Left renal cortex interstitium (tissue), 4 donors: ENCODE data around the gene GPR84. TPM values are rescaled to one million over a fixed set of nuclear protein-coding genes. Genes with fewer than 3 reads are reported as not detected.

Source experiments
- DNase-seq, 4 donors: peaks; one replicate each; pipeline ENCODE4 v3.0.0-alpha.2; 2013; ENCODE audit warnings: low read depth in 4 of 4, low spot score in 2 of 4, missing footprints in 1 of 4
- polyA plus RNA-seq, 4 donors: library from polyadenylated mRNA; unstranded; fragments of 120-200 nt; gene quantifications; one replicate each; pipeline ENCODE4 v1.2.1, GENCODE V29; 2013; ENCODE audit not compliant: insufficient read length in 4 of 4

The GPR84 gene
- under 1 TPM in 3 of 4 donors, not detected in 1; 0.18 to 0.24 (median 0.24) TPM for polyA plus RNA-seq

DNA sequence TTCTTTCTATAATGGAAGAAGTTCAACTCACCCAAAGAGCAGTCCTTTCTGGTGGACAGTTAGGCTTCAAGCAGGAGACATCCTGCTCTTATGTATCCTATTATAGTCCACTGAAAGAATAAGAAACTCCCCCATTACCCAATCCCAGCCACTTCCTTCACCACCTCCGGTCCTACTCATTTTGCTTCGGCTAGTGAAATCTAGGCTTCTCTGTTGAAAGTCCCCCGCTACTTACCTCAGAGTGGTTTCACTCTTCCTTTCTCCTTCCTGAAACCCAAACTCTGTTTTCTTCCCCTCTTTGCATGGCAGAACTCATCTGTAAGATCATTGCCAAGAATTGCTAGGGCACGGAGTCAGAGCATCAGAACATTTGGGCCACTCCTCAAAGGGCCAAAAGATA is at the start of gene GPR84:
Gene GPR84, minus strand, starts transcription at position 74 of the 400 bp plus-strand sequence. CDS start 635 bp downstream, outside the sequence.
- no peak for DNase-seq

DNA sequence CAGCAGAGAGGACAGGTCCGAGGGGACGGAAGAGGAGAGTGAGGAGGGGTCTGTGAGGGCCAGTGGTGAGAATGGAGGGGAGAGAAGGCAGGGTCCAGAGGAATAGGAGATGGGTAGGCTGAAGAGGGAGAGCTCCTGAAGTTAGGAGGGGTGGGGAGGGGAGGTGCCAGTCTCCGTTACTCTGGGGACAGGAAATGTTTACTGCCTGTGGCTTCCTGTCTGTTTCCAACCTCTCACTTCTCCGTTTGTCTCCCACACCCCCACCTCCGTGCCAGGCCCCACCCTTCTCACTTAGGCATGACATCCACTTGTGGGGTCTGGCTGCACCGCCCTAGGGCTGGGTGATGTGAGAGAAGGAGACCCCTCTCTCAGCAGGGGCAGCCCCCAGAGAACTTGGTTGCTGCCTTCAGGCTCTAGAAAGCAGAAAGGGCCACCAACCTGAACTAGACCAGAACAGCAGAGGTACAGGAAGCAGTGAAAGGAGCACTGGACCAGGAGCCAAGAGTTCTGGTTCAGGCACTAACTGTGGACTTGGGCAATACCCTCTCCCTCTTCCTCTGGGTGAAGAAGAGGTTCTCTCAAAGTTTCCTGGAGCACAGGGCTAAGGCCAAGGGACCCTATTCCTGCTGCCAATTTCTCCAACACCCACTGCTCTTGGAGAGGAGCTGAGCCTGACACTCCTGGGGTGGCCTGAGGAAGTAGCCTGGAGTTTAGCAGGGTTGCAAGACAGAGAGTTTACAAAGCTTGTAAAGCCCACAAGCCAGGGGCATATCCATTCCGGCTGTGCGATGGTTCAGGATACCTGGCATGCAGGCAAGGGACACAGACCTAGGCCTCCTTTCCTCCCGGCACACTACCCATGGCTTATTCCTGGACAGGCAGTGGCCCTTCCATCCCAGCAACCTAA is 49.3 kb upstream of the GPR84 start:
- DNase-seq: no peak

DNA sequence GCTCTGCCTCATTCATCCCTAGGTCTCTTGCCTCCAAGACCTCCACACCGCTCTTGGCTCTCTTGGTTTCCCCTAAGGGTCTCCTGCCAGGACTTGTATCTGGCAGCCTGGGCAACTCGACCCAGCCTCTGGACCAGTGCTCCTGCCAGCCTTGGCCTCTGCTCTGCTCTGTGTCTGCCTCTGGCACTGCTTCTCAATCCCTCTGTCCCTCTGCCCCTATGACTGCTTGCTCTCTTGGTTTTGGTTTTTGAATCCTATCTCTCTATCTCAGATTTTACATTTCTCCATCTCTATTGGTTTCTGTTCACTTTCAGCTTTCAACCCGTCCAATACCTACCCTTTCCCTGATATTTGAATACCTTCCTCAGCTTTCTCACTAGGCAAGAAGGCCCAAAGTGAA is 48.5 kb upstream of the GPR84 start:
- no peak for DNase-seq

DNA sequence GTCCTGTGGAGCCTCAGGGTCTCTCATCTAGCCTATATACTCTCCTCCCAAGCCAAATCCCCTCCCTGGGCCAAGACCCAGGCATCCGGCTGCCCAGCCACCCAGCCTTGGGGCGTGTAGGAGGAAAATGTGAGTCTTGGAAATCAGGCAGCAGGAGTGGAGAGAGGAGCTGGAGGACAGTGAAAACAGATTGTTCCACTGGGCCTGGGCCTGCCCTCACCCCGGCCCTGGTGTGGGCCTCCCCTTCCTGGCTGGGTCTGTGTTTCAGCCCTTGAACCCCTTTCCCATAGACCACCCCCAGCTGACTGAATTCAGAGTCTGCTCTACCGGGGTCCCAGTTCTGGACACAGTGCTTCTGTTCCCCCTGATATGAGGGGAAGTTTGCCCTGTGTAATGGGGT is 48.1 kb upstream of the GPR84 start:
- no peak for DNase-seq

DNA sequence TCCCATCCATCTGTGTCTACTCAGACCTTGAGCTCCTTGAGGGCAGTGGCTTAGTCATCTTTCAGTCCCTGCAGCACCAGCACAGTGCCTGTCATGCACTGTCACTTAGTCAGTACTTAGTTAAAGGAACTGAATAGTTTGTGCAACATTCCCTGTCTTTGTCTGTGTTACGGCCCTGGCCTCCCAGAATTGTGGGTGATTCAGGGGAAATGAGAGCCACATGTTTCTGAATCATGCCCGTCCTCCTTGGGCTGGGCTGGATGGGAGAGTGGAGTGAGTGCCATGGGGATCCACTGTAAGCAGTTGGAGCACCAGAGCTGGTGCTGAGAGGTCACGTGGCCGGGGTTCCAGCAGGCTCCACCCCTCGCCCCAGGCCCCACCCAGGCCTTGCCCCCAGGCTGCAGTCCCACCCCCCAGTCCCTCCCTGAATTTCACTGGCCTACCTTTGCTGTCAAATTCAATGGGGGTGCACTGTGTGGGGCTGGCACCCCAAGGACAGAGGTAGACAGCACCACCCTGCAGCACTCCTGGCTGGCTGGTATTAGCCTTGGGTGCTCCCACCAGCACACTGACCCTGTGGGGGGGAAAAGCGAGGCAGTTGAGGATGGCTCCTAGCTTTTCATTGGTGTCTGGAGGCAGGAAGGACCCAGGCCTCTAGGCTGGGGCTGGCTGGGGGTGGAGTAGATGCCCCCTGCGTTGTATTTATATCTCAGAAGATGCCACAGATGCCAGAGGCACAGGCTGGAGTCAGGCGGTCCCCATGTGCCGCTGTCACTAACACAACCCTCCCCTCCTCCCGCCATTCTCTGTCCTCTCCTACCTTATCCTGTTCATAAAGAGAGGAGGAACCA is 47.3 kb upstream of the GPR84 start:
- DNase-seq: no peak

DNA sequence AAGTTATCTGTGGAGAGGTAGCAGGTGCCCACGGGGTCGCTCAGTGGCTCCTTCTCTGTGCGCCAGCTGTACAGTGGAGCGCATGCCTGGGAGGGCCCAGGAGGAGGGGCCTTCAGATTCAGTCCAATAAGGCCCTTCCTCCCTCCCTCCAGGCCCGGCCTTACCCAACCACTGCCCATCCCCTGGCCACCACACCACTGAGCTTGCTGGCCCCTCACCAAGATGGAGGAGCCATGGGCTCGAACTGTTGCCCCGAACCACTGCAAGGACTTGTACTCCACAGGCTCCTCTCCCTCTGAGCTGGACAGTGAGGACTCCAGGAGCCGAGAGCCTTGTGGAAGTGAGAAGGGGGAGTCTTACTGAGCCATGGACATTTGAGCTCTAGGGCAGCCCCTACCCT is 45.0 kb upstream of the GPR84 start:
- no peak for DNase-seq

DNA sequence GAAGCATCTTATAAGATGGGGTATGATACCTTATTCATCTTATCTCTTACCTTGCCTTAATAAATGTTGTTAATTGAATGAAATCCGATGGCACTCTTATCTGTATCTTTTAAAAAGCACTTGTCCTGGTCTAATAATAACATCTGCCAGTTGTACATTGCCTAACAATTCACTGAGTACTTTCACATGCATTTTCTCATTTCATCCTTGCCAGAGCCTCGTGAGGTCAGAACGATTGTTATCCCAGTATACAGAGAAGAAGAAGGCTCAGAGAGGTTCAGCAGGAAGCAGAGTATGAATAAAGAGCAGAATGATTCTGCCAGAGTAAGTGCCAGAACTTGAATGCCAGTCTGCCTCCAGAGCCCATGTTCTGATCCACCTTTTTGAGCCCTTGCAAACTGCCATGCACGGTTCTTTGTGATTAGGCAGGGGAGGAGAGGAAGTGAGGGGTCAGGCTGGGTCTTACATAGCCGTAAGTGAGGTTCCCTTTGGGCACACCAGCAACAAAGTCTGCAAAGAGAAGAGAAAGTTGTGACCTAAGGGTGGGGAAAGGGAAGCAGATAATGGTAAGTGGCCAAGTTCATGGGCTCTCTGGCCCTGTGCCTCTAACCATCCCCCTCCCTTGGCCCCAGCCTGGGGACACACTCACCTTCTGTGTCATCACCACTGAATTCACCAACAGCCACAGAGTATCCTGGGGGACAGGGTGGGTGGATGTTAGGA is 43.1 kb upstream of the GPR84 start:
- no peak for DNase-seq

DNA sequence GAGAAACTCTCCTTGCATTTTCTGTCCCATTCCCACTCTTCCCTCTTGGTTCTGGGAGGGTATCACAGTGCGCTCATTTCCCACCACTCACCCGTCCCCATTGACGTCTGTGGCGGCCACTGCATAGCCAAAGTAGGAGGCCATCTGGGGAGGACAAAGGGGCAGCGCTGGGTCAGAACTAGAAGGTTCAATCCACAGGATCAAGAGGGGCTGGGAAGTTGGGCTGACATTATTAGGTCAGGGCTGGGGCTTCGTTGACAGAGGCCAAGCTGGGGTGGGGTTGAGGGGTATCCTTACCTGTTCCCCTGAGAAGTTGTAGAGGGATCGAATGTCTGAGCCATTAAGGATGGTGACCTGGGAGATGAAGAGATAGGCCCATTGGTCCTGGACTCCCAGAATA is 41.3 kb upstream of the GPR84 start:
- DNase-seq: no peak

DNA sequence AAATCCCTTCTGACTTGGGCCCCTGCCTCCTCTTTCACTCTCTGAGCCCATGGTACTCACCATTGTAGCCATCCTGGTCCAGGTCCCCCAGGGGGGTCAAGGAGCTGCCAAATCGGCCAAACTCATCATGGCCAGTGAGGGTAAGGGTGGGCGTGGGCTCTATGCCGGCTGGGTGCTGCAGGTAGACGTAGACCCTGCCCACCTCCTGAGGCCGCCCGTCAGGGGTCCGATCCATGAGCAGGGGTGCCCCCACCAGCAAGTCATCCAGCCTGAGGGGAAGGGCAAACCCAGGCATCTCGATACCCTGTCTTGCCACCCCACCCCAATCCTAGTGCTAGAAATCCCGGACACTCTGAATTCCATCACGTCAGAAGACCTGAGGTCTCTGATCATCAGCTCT is 40.8 kb upstream of the GPR84 start:
- DNase-seq: no peak

DNA sequence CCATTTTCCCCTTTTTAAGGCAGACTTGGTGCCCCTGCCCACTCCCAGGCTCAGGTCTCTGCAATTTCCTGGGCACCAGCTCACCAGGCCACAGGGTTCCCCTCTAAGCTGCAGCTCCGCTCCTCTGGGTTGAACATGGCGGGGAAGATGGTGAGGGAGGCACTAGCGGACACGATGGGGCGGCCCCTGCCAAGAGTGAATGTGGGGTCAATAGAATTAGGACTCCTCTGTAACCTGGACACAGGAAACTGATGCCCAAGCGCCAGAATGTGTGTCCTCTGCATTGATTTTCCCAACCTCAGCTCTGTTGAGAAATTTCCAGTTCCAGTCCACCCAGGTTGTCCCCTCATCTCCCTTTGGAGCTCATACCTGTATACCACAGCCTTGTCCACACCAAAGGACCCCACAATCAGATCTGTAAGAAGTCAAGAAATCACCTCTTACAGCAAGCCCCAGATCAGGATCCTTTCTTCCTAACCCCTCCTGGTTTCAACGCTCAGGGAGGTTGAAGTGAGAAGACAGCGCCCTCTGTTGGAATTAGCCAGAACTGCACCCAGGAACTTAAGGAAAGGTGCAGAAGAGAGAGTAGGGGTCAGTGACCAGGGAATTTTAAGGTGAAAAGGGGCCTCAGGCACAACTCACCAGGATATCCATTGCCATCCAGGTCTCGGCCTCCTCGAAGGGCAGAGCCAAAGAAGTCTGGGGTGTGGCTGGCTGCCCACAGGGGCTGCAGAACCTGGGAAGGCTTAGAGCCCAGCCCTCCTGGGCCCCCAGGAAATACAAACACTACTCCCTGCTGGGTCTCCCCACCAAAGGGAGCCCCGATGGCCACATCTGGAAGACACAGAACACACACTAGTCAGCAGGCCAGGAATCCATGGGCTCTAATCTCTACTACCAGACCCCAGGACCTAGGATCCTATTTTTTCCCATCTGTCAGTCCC is 40.0 kb upstream of the GPR84 start:
- DNase-seq: peak in 1 of 4 donors; percentile 53

DNA sequence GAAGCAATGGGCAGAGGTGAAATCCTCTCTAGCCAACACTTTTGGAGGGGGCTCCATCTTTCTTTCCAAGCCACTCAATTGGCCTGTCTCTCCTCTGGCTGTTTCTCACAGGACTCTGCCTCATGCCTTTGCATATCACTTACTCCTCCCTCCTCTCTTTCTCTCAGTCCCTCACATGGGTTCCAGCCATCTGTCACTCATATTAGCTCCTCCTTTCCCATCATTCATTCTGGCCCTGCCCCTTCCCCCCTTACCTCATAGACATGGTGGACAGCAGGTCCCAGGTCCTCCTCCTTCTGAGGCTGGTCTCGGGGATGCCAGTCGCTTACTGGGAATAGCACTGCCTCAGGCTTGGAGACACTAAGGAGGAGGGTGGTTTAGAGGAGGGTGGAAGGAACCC is 36.8 kb upstream of the GPR84 start:
- DNase-seq: no peak

DNA sequence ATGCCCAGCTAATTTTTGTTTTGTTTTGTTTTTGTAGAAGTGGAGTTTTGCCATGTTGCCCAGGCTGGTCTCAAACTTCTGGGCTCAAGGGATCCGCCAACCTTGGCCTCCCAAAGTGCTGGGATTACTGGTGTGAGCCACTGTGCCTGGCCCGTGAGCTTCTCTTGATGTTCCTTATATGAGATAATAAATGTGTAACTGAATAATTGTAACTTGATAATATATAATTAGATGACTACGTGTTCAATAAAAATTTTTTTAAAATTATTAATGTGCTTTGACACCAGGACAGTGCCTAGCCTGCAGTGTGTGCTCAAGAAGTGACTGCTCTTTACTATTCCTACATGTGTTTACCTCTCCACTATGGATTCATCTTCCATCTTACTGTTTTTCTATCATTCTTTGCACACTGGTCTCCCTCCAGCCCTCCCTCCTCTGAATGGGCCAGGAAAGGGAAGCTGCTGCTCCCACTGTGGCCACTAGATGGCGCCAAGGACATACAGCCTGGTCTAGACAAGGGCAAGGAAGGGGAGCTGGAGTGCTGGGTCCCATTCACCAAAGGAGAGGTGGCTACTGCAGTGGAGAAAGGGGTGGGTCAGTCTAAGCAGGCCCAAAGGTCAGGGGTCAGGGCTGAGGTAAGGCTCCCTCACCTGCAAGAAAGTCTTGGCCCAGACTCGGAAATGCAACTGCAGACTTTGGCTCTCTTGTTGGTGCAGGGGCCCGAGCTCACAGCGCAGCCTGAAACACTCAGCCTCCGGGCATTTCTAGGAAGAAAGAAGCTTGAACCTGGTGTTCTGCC is 34.9 kb upstream of the GPR84 start:
- DNase-seq: peak in 1 of 4 donors; percentile 85

DNA sequence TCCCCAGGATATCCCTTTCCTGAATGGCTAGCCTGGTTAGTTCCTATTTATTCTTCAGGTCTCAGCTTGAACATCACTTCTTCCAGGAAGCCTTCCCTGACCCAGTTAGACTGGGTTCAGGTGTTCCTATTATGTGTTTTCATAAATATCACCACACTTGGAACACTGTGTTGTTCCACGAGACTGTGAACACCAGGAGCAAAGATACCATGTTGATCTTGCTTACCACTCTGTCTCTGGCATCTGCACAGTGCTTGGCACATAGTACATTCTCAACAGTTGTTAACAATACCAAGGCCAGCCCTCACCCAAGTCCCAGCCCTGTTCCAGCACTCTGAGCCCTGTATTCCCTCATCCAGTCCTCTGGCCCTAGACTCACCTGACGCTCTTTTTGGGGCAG is 33.9 kb upstream of the GPR84 start:
- DNase-seq: no peak

DNA sequence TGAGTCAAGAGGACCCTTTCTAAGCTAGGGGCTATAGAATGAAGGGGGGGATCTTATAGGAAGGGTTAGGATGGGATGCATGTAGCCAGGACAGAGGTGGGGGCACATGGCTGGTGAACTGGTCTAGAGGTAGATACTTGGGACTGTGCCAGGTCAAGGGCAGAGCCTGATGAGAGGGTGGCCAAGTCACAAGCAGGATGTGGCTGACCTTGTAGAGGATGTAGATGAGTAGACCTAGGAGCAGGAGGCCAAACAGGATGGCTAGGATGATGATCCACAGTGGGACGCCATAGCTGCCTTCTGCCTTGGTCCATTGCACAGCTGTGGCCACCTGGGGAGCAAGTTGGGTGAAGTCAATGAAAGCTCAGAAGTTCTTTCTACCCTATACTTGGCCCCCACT is 32.9 kb upstream of the GPR84 start:
- no peak for DNase-seq

DNA sequence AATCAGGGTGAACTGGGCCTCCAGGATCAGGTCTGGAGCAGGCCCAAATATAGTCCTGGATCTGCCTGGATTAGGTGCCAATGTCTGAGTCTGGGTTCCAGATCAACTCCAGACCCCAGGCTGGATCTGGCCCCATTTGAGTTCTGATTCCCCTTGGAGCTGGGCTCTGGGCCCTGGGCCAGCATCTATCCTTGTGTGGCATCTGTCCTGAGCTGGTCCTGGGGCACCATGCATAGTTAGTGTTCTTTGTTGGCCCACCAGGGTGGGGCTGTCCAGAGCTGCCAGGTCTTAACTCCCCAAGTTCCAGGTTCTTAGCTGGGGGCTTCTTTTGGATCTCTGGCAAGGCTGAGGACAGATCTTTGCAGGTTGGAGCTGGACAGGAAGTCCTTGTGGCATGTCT is 31.3 kb upstream of the GPR84 start:
- DNase-seq: no peak

DNA sequence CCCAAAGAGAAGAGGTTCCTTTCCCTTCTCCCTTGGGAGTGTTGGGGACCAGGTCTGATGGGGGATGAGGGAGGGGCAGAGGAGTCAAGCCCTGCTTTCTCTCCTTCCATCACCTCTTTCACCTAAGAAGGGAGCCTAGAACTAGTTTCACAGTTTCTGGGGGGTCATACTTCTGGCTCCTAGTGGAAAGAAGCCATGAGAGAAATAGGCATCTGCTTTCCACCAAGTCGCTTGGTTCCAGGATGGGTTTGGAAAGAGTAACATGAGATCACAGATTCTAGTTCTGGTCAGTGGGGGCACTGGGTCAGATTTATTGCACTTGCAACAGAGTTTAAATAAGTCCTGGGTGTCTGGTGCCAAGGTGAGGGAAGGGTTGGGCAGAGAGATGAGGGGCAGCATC is 30.7 kb upstream of the GPR84 start:
- DNase-seq: no peak

DNA sequence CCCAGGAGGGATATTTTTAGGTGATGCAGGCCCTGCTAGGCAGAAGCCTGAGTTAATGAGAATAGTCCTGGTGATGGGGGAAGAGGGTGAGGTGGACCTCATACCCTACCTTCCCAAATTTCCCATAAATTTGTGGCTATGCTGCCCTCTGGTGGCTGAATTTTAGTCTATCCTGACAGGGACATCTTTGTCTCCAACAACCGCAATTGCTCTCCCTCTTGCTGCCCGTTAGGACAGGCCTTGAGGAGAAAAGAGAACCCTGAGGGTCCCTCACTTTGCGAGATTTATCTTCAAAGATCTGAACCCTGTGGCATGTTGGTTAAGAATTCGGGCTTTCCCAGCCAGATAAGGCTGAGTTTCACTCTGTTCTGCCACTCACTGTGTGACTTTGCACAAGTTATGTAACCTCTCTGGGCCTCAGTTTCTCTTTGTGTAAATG is 30.0 kb upstream of the GPR84 start:
- DNase-seq: no peak

DNA sequence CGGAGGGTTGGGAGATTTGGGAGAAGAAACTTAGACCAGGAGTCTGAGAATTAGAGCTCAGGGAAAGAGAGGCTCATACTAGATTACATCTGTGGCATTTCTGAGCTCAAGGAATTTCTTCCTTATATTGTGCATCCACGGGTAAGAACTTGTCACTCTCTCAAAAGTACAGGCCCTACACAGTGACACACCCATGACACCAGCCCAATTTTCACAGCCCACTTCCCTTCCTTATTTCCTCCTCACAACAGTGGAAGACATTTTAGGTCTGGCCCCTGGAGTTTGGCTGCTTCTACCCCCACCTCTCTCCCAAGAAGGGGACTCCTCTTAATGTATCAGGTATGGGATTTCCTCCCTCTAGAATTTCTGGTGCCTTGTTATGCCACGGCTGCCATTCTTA is 29.5 kb upstream of the GPR84 start:
- DNase-seq: no peak

DNA sequence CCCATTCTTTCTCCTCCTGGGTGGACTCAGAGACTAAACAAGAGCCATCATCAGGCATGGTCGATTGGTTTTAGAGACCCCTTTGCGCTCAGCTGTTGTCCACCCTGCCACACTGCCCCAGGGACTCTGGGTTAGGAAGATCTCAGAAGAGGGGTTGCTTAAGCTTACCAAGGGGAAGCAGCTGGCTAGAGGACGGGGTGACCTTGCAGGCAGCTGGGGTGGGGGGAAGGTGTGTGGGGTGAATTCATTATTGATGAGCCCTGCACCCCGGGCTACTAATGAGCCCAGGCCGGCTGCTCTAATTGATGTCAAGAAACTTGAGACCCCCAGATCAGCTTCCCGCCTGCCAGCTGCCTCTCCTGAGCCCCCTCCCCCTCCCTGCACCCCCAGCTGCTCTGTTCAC is 28.9 kb upstream of the GPR84 start:
- no peak for DNase-seq
